B cell (primary cell): ENCODE data around the gene RCHY1. TPM values are rescaled to one million over a fixed set of nuclear protein-coding genes. Genes with fewer than 3 reads are reported as not detected.

Source experiments
- ATAC-seq: fragments of 200-7000 bp; cut with Tn5 transposase; one replicate; pipeline ENCODE4 v1.10.0; 2021; ENCODE audit warnings: low read depth, mild to moderate bottlenecking, moderate number of reproducible peaks, moderate library complexity
- CTCF ChIA-PET: fragments of 350-600 bp; sonication (Branson Sonifier 250); formaldehyde crosslinking; loops from one replicate; lab custom pipeline; 2021; ENCODE audit warnings: antibody characterized with exemption, inconsistent platforms; lab: Charles Lee
- POLR2A ChIA-PET: fragments of 350-600 bp; sonication (Branson Sonifier 250); formaldehyde crosslinking; loops from one replicate; lab custom pipeline; 2021; ENCODE audit warnings: antibody characterized with exemption; lab: Charles Lee
- DNase-seq: peaks from one replicate; pipeline ENCODE4 v3.0.0; 2013
- H2AFZ ChIP-seq: 2 replicates; pipeline ENCODE4 v1.6.1; 2012; ENCODE audit warnings: mild to moderate bottlenecking, low read depth, low read length; ENCODE audit not compliant: insufficient read depth, poor library complexity, severe bottlenecking
- H3K27ac ChIP-seq, 2 donors: 1 replicate in 1 of 2; 2 replicates in 1 of 2; pipeline ENCODE4 v1.5.1; 2012 to 2013; ENCODE audit warnings: low read length in 2 of 2, mild to moderate bottlenecking in 2 of 2, moderate library complexity in 1 of 2
- H3K27me3 ChIP-seq, 4 experiments: fragments of 200-600 bp in 1 of 4; sonication (generic) in 1 of 4; replicated peaks in 1 of 4; 1 replicate in 2 of 4; 2 replicates in 2 of 4; pipeline versions ENCODE4 v1.6.1 to v1.7.0; 2013 to 2016; ENCODE audit warnings: low read length in 3 of 4, mild to moderate bottlenecking in 2 of 4, mixed read lengths in 1 of 4, moderate library complexity in 1 of 4; ENCODE audit not compliant: insufficient read depth in 4 of 4, control insufficient read depth in 3 of 4; ENCODE audit errors: control extremely low read depth in 1 of 4
- H3K36me3 ChIP-seq, 2 experiments: replicated peaks in 1 of 2; 1 replicate in 1 of 2; 2 replicates in 1 of 2; pipeline versions ENCODE4 v1.6.1 to v1.7.1; 2013; ENCODE audit warnings: low read length in 1 of 2; ENCODE audit not compliant: insufficient read depth in 2 of 2, control insufficient read depth in 1 of 2; ENCODE audit errors: control extremely low read depth in 1 of 2, extremely low read depth in 1 of 2
- H3K4me1 ChIP-seq, 2 donors: fragments of 200-600 bp in 1 of 2; sonication (generic) in 1 of 2; 1 replicate in 1 of 2; 2 replicates in 1 of 2; pipeline versions ENCODE4 v1.5.1 to v1.6.1; 2013 to 2017; ENCODE audit warnings: low read length in 2 of 2; ENCODE audit not compliant: control insufficient read depth in 2 of 2, insufficient read depth in 2 of 2
- H3K4me2 ChIP-seq: replicated peaks from 2 replicates; pipeline ENCODE3; 2012; ENCODE audit warnings: mild to moderate bottlenecking, low read depth, low read length; ENCODE audit not compliant: poor library complexity, severe bottlenecking
- H3K4me3 ChIP-seq, 5 experiments: fragments of 200-600 bp in 1 of 5; sonication (generic) in 1 of 5; 1 replicate in 3 of 5; 2 replicates in 2 of 5; pipeline versions ENCODE4 v1.5.1 to v1.7.0; 2011 to 2016; ENCODE audit warnings: low read length in 4 of 5, mild to moderate bottlenecking in 4 of 5, low read depth in 2 of 5, control low read depth in 1 of 5, moderate library complexity in 1 of 5; ENCODE audit not compliant: insufficient read depth in 1 of 5; ENCODE audit errors: control extremely low read depth in 1 of 5, extremely low read depth in 1 of 5
- H3K79me2 ChIP-seq: fragments of 200-600 bp; sonication (generic); one replicate; pipeline ENCODE4 v1.6.0; 2016; ENCODE audit warnings: low read length; ENCODE audit not compliant: control insufficient read depth, insufficient read depth
- H3K9ac ChIP-seq: fragments of 200-600 bp; sonication (generic); 2 replicates; pipeline ENCODE4 v1.6.1; 2017; ENCODE audit warnings: mild to moderate bottlenecking, low read length, moderate library complexity
- H3K9me3 ChIP-seq, 3 donors: one replicate each; pipeline versions ENCODE4 v1.6.1 to v1.7.1; 2013; ENCODE audit warnings: low read length in 2 of 3; ENCODE audit not compliant: control insufficient read depth in 2 of 3, insufficient read depth in 1 of 3; ENCODE audit errors: control extremely low read depth in 1 of 3
- H4K20me1 ChIP-seq: 2 replicates; pipeline ENCODE4 v1.6.0; 2012; ENCODE audit warnings: mild to moderate bottlenecking, low read length; ENCODE audit not compliant: insufficient read depth, control insufficient read depth, poor library complexity, severe bottlenecking
- H3K27ac Mint-ChIP-seq: one replicate; pipeline ENCODE4 v1.8.0; 2021; ENCODE audit warnings: mixed read lengths
- H3K27me3 Mint-ChIP-seq: one replicate; pipeline ENCODE4 v1.8.0; 2021; ENCODE audit warnings: mixed read lengths
- H3K4me1 Mint-ChIP-seq: one replicate; pipeline ENCODE4 v1.8.0; 2021; ENCODE audit warnings: mixed read lengths
- H3K4me3 Mint-ChIP-seq: one replicate; pipeline ENCODE4 v1.8.0; 2021; ENCODE audit warnings: mixed read lengths
- H3K9me3 Mint-ChIP-seq: one replicate; pipeline ENCODE4 v1.8.0; 2022; ENCODE audit warnings: mixed read lengths; ENCODE audit not compliant: insufficient read depth
- CTCF ChIP-seq: fragments of 200-600 bp; IDR thresholded peaks from one replicate; pipeline ENCODE4 v1.8.0; 2022; ENCODE audit warnings: antibody characterized with exemption, mild to moderate bottlenecking
- EZH2 ChIP-seq: IDR thresholded peaks from 2 replicates; pipeline ENCODE4 v1.6.1; 2012; ENCODE audit warnings: borderline replicate concordance, low read depth, mild to moderate bottlenecking, moderate library complexity, low read length; ENCODE audit not compliant: insufficient read depth, poor library complexity, severe bottlenecking
- WGBS: methylation state at CpG from one replicate; pipeline ENCODE4 v1.1.5; 2013; ENCODE audit warnings: missing lambda C conversion rate; ENCODE audit not compliant: insufficient coverage; 5-methylcytosine and 5-hydroxymethylcytosine counted together
- intact Hi-C: fragments of 100-400 bp; cut with micrococcal nuclease; formaldehyde crosslinking; loops from one replicate; pipeline ENCODE4 v1.10.0; 2022
- polyA plus RNA-seq: library from polyadenylated mRNA; depleted of rRNA; stranded (reverse); fragments of >200 nt; gene quantifications from 2 replicates; pipeline ENCODE4 v1.2.3, GENCODE V29; 2012
- total RNA-seq, 2 donors: library from RNA; stranded (reverse); fragments of 120-200 nt in 1 of 2; gene quantifications; 1 replicate in 1 of 2; 2 replicates in 1 of 2; pipeline versions ENCODE4 v1.2.3 to v1.2.4, GENCODE V29; 2013 to 2022

The RCHY1 gene
- total and polyA plus RNA-seq, 2 donors (not counting 1 experiment from before 2014, with no cell fraction given) = 19.8 to 33.3 TPM

- H3K4me3 ChIP-seq = no peak overlapping the region
- peaks cover 2% of the 10 kb centered on the region for H3K27me3 Mint-ChIP-seq
- no peak overlapping the region for H3K4me3 Mint-ChIP-seq
- DNase-seq = no peak
- no peak overlapping the region for H2AFZ ChIP-seq
- H3K4me1 Mint-ChIP-seq = no peaks in the 10 kb centered on the region
- no peaks in the 10 kb centered on the region for H3K4me1 ChIP-seq
- no peaks in the 10 kb centered on the region for H4K20me1 ChIP-seq
- no peaks in the 10 kb centered on the region for H3K9me3 Mint-ChIP-seq
- no peak for ATAC-seq
- no peak for TF ChIP-seq EZH2
- no peak for TF ChIP-seq CTCF
- intact Hi-C loops = no loop called here
- no peaks in the 10 kb centered on the region for H3K79me2 ChIP-seq
- no peaks in the 10 kb centered on the region for H3K9me3 ChIP-seq
- CTCF ChIA-PET = no interaction called here
- no peak overlapping the region for H3K4me2 ChIP-seq
- H3K27ac ChIP-seq = no peak overlapping the region
- H3K9ac ChIP-seq = no peak overlapping the region
- POLR2A ChIA-PET = interaction anchor here (0.7 kb wide), 1 partner anchor 72 kb away, joined by 5 read pairs; no protein-coding TSS in a partner anchor
- H3K36me3 ChIP-seq = peaks cover 0 to 2% of the 10 kb centered on the region in 2 experiments
- WGBS = 79% methylated on average over 2 of the region's 2 CpGs
- no peak overlapping the region for H3K27ac Mint-ChIP-seq
- no peaks in the 10 kb centered on the region for H3K27me3 ChIP-seq
These were observed 34.8 kb upstream of the RCHY1 start for GRCh38 chr4:75549019-75549418.

- Mint-ChIP-seq H3K4me1 (no peaks in the 10 kb centered on the region), H3K4me3 (no peak overlapping the region), H3K27ac (no peak overlapping the region), H3K9me3 (no peaks in the 10 kb centered on the region), H3K27me3 (no peaks in the 10 kb centered on the region)
- Histone ChIP-seq H3K79me2 (no peaks in the 10 kb centered on the region), H3K27me3 (no peaks in the 10 kb centered on the region), H3K4me1 (no peaks in the 10 kb centered on the region), H3K9ac (no peak overlapping the region), H4K20me1 (no peaks in the 10 kb centered on the region), H2AFZ (no peak overlapping the region), H3K27ac (no peak overlapping the region), H3K4me3 (no peak overlapping the region), H3K4me2 (no peak overlapping the region), H3K9me3 (no peaks in the 10 kb centered on the region), H3K36me3 (peaks cover 0 to 2% of the 10 kb centered on the region in 2 experiments)
- no peak for ATAC-seq
- ChIA-PET POLR2A (no interaction called here), CTCF (interaction anchor here (1.3 kb wide), 1 partner anchor 300 kb away, joined by 3 read pairs; no protein-coding TSS in a partner anchor)
- DNase-seq = no peak
- WGBS = 89% methylated on average over 10 of the region's 15 CpGs
- no peak for TF ChIP-seq EZH2
- no peak for TF ChIP-seq CTCF
- intact Hi-C loops = no loop called here
These were observed 33.6 kb upstream of the RCHY1 start for GRCh38 chr4:75547647-75548387.
